Stimulated activated CD8-positive, alpha-beta memory T cell treated with anti-CD3 and anti-CD28 coated beads, Interleukin-12 subunit alpha, Interleukin-12 subunit beta, amount 100 ng/mL, for 24 hours (primary cell): Measurements from ENCODE around the gene ALPL.

Source experiments
- DNase-seq: peaks from one replicate; pipeline ENCODE4 v3.0.0-alpha.2; 2020; ENCODE audit errors: extremely low read depth

The ALPL gene

DNA sequence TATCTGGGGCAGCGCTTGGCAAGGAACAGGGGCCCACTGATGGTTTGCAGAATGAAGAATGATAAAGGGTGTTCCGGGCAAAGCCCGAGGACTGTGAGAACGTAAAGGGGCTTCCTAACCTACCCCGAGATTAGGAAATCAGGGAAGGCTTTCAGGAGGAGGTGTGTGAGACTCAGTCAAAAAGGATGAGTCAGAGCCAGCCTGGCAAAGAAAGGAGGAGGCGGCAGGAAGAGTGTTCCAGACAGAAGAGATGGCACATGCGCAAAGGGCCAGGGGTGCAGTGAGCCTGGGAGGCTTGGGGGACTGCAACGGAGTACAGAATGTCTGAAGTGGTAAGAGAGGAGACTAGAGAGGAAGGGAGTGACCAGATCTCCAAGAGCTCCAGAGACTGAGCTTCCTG is 89.7 kb downstream of the ALPL start:
- no peak for DNase-seq

DNA sequence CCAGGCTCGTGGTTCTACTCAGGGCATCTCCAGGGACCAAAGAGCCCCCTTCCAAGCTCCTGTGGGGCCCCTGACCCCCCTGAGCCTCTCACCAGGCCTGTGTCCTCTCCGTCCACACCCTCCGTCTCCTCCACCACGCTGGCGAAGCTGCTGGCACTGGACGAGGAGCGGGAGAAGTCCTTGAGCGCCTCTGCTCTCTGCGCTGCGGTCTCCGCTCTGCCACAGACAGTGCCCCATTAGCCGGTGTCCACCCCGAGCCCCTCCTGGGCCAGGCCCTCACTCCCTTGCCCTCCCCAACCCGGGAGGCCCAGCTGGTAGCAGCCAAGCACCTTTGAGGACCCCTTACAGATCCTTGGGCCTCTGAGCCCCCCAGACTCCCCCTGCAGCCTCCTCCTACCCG is 90.2 kb downstream of the ALPL start:
- no peak for DNase-seq

DNA sequence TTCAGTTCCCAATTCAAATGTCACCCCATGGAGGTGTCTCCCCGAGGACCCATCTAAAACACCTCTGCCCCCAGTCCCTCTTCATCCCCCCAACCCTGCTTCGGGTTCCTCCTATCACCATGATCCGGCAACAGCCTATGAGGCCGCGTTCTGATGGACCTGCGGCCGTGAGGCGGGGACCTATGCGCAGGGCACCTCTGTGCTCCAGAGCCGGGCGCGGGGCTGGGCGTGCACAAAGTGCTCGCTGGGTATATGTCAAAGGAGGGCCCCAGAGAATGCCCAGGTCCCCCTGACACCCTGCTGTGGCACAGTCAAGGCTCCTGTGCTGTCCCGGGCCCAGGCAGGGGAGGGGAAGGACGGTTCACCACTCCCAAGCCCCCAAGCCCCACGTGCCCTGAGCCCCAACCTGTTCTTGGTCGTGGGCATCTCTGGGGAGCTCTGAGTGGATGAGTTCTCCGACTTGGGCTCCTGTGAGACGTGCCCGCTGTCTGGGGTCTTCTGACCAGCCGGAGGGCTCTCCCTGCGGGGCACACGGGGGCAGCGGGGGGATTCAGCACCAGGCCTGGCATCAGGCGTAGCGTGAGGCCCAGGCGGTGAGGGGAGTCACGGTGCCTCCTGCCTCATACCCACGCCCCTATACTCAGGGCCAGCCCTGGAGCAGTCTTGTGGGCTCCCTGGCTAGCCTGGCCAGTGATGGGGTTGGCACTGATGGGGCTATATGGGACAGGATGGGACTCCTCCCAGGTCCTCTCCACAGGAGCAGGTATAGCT is 92.2 kb downstream of the ALPL start:
- no peak for DNase-seq

DNA sequence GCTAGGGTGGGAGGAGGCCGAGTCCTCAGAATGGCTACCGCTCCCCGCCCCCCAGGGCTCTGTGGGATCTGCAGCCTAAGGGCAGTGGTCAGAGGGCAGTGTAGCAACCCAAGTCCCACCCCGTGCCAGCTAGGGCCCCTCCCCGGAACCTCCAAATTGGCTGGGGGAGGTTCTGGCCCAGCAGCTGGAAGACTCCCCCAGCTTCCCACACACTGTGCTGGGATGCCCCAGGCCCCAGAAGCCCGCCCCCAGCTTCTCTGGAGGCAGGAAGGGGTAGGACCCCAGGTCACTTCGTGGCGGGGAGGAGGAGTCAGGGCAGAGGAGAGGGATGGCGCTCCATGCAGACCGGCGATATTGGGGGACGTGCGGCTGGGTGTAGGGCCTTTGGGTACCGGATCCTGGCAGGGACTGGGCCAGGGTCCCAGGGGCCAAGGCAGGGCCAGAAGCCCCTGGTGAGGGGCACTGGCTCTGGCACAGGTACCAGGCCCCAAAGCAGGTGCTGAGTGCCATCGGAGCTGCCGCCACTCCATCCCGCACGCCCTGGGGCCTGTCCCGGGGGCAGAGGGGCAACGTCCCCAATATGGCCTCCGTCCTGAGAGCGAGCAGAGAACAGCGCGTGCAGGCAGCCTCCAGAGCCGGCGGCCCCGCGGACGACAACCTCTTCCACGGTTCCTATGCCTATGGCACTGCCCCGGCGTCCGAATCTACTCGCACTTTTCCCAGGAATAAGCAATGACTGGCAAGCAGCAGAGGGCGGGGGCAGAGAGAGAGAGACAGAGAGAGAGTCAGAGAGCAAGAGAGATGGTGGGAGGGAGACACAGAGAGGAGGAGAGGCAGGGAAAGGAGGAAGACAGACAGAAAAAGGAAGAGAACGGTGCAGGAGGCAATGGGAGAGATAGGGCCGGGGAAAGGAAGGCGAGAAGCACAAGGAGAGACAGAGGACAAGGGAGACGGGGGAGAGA is 94.2 kb downstream of the ALPL start:
- no peak for DNase-seq

DNA sequence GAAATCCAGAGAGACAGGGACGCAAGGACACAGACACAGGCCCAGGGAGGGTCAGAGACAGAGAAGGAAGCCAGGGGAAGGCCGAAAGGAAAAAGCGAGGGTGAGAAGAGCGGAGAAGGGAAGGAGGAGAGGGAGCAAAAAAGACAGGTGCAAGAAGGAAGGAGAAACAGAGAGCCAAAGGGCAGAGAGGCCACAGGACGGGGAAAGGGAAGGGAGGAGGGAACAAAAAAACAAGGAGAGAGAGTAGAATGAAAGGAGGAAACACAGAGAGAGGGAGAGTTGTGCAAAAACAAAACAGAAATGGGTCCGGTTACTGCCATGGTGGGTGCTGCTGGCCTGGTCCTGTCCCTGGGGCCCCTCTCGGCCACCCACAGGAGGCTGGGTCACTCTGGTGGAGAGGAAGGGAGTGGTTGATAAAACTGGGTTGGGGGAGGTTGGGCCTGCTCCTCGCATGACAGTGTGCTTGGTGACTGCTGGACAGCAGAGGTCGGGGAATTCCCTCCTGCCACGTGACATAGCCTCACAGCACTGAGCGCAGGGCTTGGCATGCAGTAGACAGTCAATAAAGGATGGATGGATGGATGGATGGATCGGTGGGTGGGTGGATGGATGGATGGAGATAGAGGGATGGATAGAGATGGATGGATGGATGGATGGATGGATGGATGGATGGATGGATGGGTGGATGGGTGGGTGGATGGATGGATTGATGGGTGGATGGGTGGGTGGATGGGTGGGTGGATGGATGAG is 95.2 kb downstream of the ALPL start:
- DNase-seq = no peak

DNA sequence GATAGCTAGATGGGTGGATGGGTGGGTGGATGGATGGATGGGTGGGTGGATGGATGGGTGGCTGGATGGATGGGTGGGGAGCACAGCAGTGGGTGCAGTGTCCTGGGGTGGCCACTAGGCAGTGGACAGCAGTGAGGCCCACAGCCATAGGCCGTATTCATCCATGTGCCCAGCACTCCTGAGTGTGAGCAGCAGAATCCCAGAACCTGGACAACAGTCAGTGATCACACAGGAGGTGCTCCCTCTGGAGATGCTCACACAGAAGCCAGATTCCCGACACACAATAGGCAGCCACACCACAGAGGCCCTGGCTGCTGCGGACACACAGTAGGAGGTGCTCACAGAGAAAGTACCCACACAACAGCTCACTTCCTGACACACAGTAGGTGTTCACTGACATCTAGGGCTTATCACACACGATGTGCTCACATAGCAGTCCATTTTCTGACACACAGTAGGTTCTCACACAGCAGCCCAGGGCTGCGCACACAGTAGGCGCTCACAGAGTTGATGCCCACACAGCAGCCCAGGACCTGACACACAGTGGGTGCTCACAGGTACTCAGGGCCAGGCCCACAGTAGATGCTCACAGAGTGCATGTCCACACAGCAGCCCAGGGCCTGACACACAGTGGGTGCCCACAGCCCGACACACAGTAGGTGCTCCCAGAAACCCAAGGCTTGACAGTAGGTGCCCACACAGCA is 95.9 kb downstream of the ALPL start:
- no peak for DNase-seq

DNA sequence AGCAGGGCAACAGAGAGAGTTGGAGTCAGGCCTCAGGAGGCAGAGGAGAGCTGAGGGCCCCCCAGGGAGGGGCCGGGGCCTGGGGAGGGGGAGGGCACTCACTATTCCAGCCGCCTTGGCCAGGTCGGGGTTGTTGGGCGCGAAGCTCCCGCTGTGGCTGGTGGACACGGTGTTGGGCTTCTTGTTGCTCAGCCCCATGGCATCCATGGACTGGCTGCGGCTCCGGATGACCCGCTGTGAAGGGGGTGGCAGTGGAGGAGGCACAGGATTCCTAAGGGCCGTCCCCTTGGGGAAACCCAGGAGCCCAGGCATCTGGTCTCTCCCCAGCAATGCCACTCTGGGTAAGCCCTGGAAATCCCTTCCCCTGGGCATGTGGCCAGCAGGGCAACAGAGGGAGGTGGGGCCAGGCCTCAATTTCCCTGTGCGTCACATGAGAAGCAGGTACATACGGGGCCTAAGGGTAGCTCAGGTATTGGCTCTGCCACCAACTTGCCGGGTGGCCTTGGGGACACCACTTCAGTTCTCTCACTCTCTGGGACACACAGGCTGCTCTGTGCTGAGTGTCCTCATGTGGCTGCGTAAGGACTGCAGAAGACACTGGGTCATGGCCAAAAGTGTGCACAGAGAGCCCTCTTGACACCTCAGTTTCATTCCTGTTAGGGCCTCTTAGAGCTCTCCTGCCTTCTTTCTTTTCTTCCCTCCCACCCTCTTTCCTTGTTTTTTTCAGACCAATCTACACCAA is 96.9 kb downstream of the ALPL start:
- DNase-seq = no peak

DNA sequence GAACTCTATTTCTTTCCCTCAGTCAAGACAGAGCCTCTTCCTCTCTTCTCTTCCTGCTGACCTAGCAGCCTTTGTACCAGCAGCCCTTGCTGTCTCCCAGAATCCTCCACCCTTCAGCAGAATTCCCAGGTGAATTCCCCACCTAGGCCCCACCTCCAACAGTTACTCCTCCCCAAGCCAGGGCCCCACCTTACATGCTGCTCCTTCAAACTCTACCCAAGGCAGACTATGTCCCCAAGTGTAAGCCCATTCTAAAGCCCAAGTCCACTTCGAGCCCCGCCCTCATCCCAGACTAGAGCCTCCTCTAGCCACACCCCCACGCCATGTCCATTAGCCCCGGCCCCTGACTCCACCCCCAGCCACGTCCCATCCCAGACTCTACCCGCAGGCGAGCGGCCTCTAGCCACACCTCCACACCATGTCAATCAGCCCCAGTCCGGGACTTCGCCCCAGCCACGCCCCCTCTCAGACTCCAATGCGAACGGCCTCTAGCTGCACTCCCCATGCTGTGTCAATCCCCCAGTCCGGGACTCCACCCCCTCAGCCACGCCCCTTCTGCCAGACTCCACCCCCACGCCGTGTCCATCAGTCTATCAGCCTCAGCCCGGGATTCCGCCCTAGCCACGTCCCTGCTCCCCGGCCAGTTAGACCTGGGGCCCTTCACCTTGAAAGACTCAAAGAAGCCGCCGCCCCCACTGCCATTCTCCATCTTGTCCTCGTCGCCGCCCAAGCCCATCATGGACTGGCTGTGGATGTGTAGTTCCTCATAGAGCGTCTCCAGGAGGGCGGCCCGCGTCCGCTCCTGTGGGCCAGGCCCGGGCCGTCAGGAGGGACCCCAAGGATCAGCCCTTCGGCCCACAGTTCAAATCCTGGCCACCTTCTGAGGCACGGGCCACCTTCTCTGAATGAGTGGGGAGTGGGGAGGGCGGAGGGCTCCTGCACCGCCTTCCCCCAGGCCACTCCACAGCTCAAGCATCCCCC is 98.6 kb downstream of the ALPL start:
- no peak for DNase-seq

DNA sequence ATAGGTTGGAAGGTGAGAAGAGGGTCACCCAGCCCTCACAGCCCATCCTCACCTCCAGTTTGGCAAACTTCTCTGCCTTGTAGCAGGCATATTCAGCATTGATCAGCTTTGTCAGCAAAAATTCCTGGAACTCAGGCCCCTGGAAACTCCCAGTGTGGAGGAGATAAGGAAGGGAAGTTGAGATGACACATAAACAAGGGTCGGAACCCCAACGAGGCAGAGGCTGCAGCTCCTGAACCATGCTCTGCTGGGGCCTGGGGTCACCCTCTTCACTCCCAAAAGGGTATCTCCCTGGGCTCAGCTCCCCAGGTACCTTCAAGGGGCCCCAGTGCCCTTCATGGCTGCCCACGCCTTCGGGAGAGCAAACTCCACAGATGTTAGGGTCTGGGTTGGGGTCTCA is 99.6 kb downstream of the ALPL start:
- DNase-seq = no peak

DNA sequence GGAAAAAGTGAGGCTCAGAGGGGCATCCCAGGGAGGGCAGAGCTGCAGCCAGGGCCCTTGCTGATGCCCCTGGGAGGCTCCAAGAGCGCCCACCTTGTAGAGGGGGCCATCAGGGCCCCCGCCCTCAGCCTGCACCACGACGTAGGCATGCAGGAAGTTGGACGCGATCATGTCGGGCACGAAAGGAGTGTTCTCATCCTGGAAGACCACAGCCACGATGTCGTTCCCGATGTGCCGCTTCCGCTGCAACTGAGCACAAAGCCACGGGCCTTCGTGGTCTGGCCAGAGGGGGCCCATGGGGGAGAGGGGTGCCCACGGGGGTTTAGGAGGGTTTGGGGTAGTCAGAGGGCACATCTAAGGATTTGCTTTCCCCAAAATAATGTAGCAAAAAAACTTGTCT is 100.8 kb downstream of the ALPL start:
- no peak for DNase-seq

DNA sequence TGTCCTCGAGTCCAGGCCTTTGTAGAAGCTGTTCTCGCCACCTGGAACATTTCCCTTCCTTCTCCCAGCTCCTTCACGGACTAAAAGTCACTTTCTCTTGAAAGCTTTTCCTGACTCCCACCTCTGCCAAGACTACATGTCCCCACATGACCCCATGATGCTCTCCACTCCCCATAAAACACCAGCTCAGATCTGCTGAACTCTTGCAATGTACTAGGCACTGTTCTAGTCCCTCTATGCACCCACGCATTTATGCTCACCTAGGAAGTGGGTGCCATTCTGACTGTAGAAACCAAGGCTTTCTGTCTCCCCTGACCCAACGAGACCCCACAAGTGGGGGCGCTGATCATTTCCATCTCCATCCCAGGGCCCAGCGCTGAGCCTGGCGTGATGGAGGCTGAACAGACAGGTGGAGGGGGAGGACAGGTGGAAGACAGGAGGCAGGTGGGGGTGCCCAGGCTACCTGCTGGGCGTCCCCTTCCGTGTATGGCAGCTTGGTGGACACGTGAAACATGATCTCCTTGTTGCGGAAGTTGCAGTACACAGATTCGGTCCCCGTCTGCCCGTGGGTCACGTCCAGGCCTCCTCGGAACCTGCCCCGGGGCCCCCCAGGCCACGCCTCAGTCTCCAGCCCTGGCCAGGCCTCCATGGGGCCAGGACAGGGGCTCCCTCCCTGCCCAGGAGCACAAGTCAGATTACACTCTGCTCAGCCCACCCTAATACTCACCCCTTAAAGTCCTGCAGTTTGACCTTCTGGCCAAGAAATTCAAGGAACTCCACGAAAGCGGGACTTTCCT is 102.0 kb downstream of the ALPL start:
- no peak for DNase-seq

DNA sequence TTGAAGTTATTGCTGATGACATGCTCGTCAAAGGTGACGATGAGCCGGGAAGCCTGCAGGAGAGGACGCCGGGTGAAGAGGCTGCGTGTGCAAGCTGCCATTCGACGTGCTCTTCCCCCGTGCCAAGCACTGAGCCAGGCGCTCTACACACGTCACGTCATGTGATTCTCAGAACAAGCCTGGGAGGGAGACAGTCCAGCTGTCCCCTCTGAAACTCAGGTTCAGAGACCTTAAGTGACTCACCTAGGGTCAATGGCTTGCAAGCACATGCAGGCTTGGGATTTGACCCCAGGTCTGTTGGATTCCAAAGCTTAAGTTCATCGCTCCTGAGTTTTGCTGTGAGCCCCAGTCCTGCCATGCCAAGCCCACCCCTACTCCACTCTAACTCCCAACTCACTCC is 102.8 kb downstream of the ALPL start:
- no peak for DNase-seq

DNA sequence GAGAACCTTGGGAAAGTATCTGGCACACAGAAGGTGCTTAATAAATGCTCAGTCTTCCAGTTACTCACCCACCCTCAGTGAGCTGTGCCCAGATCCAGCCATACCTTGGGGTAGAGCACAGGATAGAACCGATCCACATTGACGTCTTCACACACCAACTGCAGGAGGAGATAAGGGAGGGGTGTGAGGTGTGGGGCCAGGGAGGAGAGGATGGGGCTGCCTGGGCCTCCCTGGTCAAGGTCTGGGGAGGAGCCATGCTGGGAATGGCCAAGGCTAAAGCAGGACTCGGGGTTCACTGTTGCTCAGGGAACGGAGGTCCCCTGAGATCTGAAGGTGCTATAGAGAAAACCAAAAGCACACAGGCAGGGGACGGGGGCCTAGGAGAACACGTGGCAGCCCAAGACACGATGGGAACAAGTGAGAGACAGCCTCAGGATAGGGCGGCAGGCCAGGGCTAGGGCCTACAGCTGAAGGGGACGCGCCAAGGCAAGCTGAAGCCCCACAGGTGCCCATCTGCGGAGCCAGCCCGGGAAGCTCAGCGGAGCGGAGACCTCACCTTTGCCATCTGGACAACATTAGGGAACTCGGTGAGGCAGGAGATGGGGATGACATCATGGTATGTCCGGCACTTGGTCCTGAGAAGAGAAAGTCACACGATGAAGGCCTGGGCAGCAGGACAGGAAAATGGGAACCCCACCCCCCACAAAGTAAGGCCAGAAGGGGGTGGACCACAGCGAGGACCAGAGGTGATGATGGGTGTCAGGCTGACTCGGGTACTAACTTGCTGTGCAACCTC is 104.0 kb downstream of the ALPL start:
- DNase-seq = no peak

DNA sequence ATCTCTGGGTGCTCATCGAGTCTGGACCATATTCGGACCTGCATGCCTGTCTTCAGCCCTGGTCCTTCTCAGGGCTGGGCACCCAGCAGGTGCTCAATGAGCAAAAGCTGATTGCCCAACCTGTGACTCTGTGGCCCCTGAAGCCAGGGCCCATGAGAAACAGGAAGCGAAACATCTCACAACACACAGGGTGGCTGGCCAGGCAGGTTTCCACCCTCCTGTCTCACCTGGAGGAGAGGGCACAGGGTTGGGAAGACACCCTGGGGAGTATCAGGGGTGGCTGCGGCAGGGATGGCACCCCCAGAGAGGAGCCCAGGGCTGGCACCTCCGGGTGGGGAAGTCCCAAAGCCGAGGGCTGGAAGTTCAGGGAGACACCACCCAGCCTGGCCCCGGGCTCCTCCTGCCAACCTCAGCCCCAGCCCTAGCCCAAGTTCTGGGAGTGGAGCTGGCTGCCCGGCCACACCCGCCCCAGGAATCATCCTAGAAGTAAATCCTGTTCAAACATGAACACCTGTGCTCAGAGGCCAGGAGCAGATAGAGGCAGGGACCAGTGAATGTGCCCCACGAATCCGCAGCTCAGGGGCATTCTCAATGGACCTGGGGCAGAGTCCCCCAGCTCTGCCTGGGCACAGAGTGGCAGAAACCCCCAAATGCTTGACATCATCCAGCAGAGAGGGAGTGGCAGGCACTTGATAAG is 105.3 kb downstream of the ALPL start:
- DNase-seq = no peak

DNA sequence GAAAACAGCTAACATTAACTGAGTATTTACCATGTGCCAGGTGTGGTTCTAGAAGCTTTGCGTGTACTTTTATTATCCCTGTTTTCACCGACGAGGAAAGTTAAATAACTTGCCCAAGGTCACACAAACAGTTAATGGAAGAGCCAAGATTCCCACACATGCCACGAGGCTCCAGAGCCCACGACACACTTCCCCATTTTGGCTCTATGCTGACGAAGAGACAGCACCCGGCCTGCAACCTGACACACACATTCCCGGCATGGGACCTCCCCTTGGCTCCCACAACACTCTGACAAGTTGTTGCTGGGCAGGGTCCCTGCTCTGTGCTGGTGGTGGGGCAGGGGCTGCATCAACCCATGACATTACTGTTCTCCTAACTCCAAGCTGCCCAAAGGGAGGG is 107.1 kb downstream of the ALPL start:
- no peak for DNase-seq

DNA sequence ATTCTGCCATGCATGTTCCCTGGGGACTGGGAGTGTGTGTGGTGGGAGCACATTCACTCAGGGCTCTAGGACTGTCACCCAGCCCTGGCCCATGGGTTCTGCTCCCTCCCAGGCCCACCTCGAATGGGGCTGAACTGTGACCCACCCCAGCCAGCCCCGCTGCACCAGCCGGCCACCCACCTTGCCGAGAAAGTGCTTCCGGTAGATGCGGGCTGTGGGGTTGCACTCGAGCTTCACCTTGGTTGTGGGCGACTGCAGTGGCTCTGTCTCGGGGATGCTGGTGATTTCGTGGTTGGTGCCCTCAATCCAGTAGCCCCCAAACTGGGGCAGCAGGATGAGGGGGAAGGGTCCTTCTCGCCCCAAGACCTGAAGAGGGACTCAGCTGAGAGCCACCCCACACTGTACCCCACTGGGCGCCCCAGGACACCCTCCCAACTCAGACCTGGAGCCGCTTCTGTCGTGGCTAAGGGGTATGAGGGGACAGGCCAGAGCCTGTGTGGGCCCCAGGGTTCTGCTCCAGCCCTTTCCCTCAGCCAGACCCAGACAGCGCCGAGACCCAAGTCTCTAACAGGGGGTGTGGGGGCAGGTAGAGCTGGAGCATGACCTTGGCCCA is 108.0 kb downstream of the ALPL start:
- no peak for DNase-seq

DNA sequence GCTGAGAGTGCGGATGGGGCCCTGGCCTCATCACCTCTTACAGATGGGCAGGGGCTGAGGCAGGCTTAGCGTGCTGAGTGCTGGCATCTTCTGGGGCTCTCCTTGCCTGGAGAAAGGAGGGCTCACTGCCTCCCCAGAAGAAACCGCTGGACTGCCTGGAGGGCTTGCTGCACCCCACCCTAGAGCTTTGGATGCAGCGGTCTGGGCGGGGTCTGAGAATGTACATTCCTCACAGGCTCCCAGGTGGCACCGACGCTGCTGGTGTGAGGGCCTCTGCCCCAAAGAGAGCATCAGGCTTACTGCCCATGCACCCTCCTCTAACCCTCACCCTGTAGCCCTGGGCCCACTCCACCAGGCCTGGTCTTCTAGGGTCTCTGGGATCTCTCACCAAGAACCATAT is 108.8 kb downstream of the ALPL start:
- DNase-seq = no peak
